NCI-H2081 (cell line): ENCODE data around the gene TMEFF2.
"Not testable (repeated sequence)": the region's sequence is repeated elsewhere in the genome, so short reads cannot be mapped to it uniquely, and the experiment has no call there.

Experiments
- DNase-seq, 2 experiments: peaks; one replicate each; lab custom pipeline; 2025; lab: John Stamatoyannopoulos, UW

Gene TMEFF2

GRCh38 chr2:192184349-192184748, 10.4 kb downstream of the TMEFF2 start:
- no peak for DNase-seq

GRCh38 chr2:192183296-192183695, 11.4 kb downstream of the TMEFF2 start:
- DNase-seq = no peak

- DNase-seq = no peak
Observed at GRCh38 chr2:192166946-192167345, 27.8 kb downstream of the TMEFF2 start.

GRCh38 chr2:192165842-192166241, 28.9 kb downstream of the TMEFF2 start:
- no peak for DNase-seq

GRCh38 chr2:192162392-192163042, 32.2 kb downstream of the TMEFF2 start:
- DNase-seq = peak; percentile 59 to 65

- DNase-seq = no peak
Observed at GRCh38 chr2:192161656-192162290, 33.0 kb downstream of the TMEFF2 start.

GRCh38 chr2:192159736-192160135, 35.0 kb downstream of the TMEFF2 start:
- DNase-seq = no peak

- no peak for DNase-seq
Observed at GRCh38 chr2:192159208-192159607, 35.5 kb downstream of the TMEFF2 start.

GRCh38 chr2:192157776-192158175, 37.0 kb downstream of the TMEFF2 start:
- no peak for DNase-seq

- peak in 1 of 2 experiments; percentile 7 for DNase-seq
Observed at GRCh38 chr2:192155511-192156118, 39.1 kb downstream of the TMEFF2 start.

- DNase-seq = no peak
Observed at GRCh38 chr2:192153561-192153960, 41.2 kb downstream of the TMEFF2 start.

GRCh38 chr2:192151853-192152252, 42.9 kb downstream of the TMEFF2 start:
- DNase-seq = peak in 1 of 2 experiments; percentile 35

- no peak for DNase-seq
Observed at GRCh38 chr2:192150166-192150565, 44.6 kb downstream of the TMEFF2 start.

GRCh38 chr2:192148620-192149321, 46.0 kb downstream of the TMEFF2 start:
- peak in 1 of 2 experiments; percentile 20 for DNase-seq

GRCh38 chr2:192148241-192148619, 46.5 kb downstream of the TMEFF2 start:
- no peak for DNase-seq

- no peak for DNase-seq
Observed at GRCh38 chr2:192146069-192147015, 48.4 kb downstream of the TMEFF2 start.

- DNase-seq = no peak
Observed at GRCh38 chr2:192145496-192145895, 49.2 kb downstream of the TMEFF2 start.

GRCh38 chr2:192140236-192140839, 54.4 kb downstream of the TMEFF2 start:
- no peak for DNase-seq

- DNase-seq = no peak
Observed at GRCh38 chr2:192139813-192140212, 54.9 kb downstream of the TMEFF2 start.

- DNase-seq = no peak
Observed at GRCh38 chr2:192137451-192137850, 57.3 kb downstream of the TMEFF2 start.

GRCh38 chr2:192132604-192133003, 62.1 kb downstream of the TMEFF2 start:
- not testable (repeated sequence) for DNase-seq
